CD4-positive, alpha-beta T cell treated with Interleukin-17A for 4 hours (primary cell): ENCODE measurements around the gene LRRC8E.

Experiments
- DNase-seq: peaks from one replicate; pipeline ENCODE4 v3.0.0-alpha.2; 2020; ENCODE audit warnings: mixed read lengths

The LRRC8E gene

GRCh38 chr19:7868671-7869452, 19.4 kb upstream of the LRRC8E start:
- peak; percentile 90 for DNase-seq

GRCh38 chr19:7869453-7869909, 18.8 kb upstream of the LRRC8E start:
- peak; percentile 80 for DNase-seq

GRCh38 chr19:7869910-7870511, 18.3 kb upstream of the LRRC8E start:
- peak; percentile 72 for DNase-seq

GRCh38 chr19:7870571-7871436, 17.5 kb upstream of the LRRC8E start:
- peak; percentile 39 for DNase-seq

- peak; percentile 78 for DNase-seq
Measured at GRCh38 chr19:7871437-7872305, 16.6 kb upstream of the LRRC8E start.

GRCh38 chr19:7872306-7873204, 15.8 kb upstream of the LRRC8E start:
- no peak for DNase-seq

GRCh38 chr19:7873304-7874075, 14.8 kb upstream of the LRRC8E start:
- DNase-seq, result no peak

- DNase-seq, result peak; percentile 33
Measured at GRCh38 chr19:7874076-7874896, 14.0 kb upstream of the LRRC8E start, which contains the start of gene PRR36. Gene PRR36, minus strand, starts transcription at chr19:7874390. Its CDS starts 701 bp downstream, at chr19:7873689.

- peak; percentile 25 for DNase-seq
Measured at GRCh38 chr19:7874897-7875273, 13.4 kb upstream of the LRRC8E start.

- DNase-seq, result no peak
Measured at GRCh38 chr19:7877249-7877836, 11.0 kb upstream of the LRRC8E start.

GRCh38 chr19:7879111-7879807, 9.1 kb upstream of the LRRC8E start:
- no peak for DNase-seq

GRCh38 chr19:7879836-7880235, 8.5 kb upstream of the LRRC8E start:
- DNase-seq, result no peak

GRCh38 chr19:7881910-7882309, 6.4 kb upstream of the LRRC8E start:
- DNase-seq, result no peak

GRCh38 chr19:7883105-7883504, 5.2 kb upstream of the LRRC8E start:
- no peak for DNase-seq

- no peak for DNase-seq
Measured at GRCh38 chr19:7883796-7884570, 4.3 kb upstream of the LRRC8E start.

- no peak for DNase-seq
Measured at GRCh38 chr19:7885818-7886217, 2.5 kb upstream of the LRRC8E start.

- DNase-seq, result no peak
Measured at GRCh38 chr19:7887408-7888144, 734 bp upstream of the LRRC8E start.
